SK-N-SH treated with all-trans-retinoic acid at 6 μM for 48 hours (cell line): ENCODE data around the gene CHST13.

Experiments
- ATAC-seq: fragments of 200-7000 bp; cut with Tn5 transposase; 3 replicates; pipeline ENCODE4 v1.9.1; 2020; ENCODE audit warnings: mild to moderate bottlenecking, moderate library complexity
- ARNTL ChIP-seq: fragments of 450-650 bp; formaldehyde crosslinking; IDR thresholded peaks from 2 replicates; pipeline ENCODE4 v1.5.0; 2020; ENCODE audit warnings: low read depth, mild to moderate bottlenecking, moderate library complexity, borderline replicate concordance
- BACH2 ChIP-seq: fragments of 250-450 bp; sonication (Bioruptor Pico); IDR thresholded peaks from 2 replicates; pipeline ENCODE4 v1.9.0; 2021; ENCODE audit warnings: mild to moderate bottlenecking, borderline replicate concordance
- CSDC2 ChIP-seq: fragments of 250-450 bp; sonication (Bioruptor Pico); IDR thresholded peaks from 2 replicates; pipeline ENCODE4 v1.5.0; 2020; ENCODE audit warnings: mild to moderate bottlenecking, moderate library complexity
- ESRRG ChIP-seq: fragments of 250-450 bp; sonication (Bioruptor Pico); IDR thresholded peaks from 2 replicates; pipeline ENCODE4 v1.6.1; 2021; ENCODE audit warnings: mild to moderate bottlenecking
- GLIS3 ChIP-seq: fragments of 250-450 bp; sonication (Bioruptor Pico); IDR thresholded peaks from 2 replicates; pipeline ENCODE4 v1.5.0; 2020; ENCODE audit warnings: mild to moderate bottlenecking, moderate library complexity
- ISL1 ChIP-seq: fragments of 250-450 bp; sonication (Bioruptor Pico); IDR thresholded peaks from 2 replicates; pipeline ENCODE4 v2.1.2; 2022; ENCODE audit warnings: mild to moderate bottlenecking, moderate library complexity
- OSR1 ChIP-seq: fragments of 250-450 bp; sonication (Bioruptor Pico); IDR thresholded peaks from 2 replicates; pipeline ENCODE4 v1.8.0; 2022; ENCODE audit warnings: moderate library complexity, mild to moderate bottlenecking, inconsistent platforms
- PPARA ChIP-seq: fragments of 250-450 bp; sonication (Bioruptor Pico); IDR thresholded peaks from 2 replicates; pipeline ENCODE4 v1.5.0; 2020; ENCODE audit warnings: mild to moderate bottlenecking, borderline replicate concordance
- SNAI2 ChIP-seq: fragments of 250-450 bp; sonication (Bioruptor Pico); IDR thresholded peaks from 2 replicates; pipeline ENCODE4 v1.5.0; 2020; ENCODE audit warnings: mild to moderate bottlenecking, moderate library complexity
- TOX ChIP-seq: fragments of 250-450 bp; sonication (Bioruptor Pico); IDR thresholded peaks from 2 replicates; pipeline ENCODE4 v1.8.0; 2021; ENCODE audit warnings: mild to moderate bottlenecking, moderate library complexity, borderline replicate concordance
- ZC3H10 ChIP-seq: fragments of 250-450 bp; sonication (Bioruptor Pico); IDR thresholded peaks from 2 replicates; pipeline ENCODE4 v1.5.1; 2021; ENCODE audit warnings: mild to moderate bottlenecking, moderate library complexity
- ZFP3 ChIP-seq: fragments of 250-450 bp; sonication (Bioruptor Pico); IDR thresholded peaks from 2 replicates; pipeline ENCODE4 v1.5.0; 2020; ENCODE audit warnings: mild to moderate bottlenecking, moderate library complexity
- ZFP30 ChIP-seq: fragments of 450-650 bp; formaldehyde crosslinking; IDR thresholded peaks from 2 replicates; pipeline ENCODE4 v1.5.0; 2022; ENCODE audit warnings: mild to moderate bottlenecking, moderate library complexity
- ZNF8 ChIP-seq: fragments of 450-650 bp; formaldehyde crosslinking; IDR thresholded peaks from 2 replicates; pipeline ENCODE4 v1.5.0; 2020; ENCODE audit warnings: mild to moderate bottlenecking, moderate library complexity
- TF ChIP-seq, protein P1 (sequence below): fragments of 250-450 bp; sonication (Bioruptor Pico); IDR thresholded peaks from 2 replicates; pipeline ENCODE4 v1.5.0; 2020; ENCODE audit warnings: mild to moderate bottlenecking, moderate library complexity
- TF ChIP-seq, protein P2 (sequence below): fragments of 250-450 bp; sonication (Bioruptor Pico); IDR thresholded peaks from 2 replicates; pipeline ENCODE4 v1.8.0; 2020; ENCODE audit warnings: mild to moderate bottlenecking, moderate library complexity, borderline replicate concordance
- TF ChIP-seq, protein P3 (sequence below): fragments of 250-450 bp; sonication (Bioruptor Pico); IDR thresholded peaks from 2 replicates; pipeline ENCODE4 v1.5.1; 2020; ENCODE audit warnings: low read depth, mild to moderate bottlenecking, moderate library complexity
- TF ChIP-seq, protein P4 (sequence below): fragments of 250-450 bp; sonication (Bioruptor Pico); IDR thresholded peaks from 2 replicates; pipeline ENCODE4 v1.8.0; 2021; ENCODE audit warnings: low read depth, mild to moderate bottlenecking, moderate library complexity, borderline replicate concordance

Gene CHST13

GRCh38 chr3:126523745-126524428 is at the start of gene CHST13:
CHST13 (plus strand) TSS chr3:126524155; CDS start chr3:126524333, 178 bp downstream.
- peak; percentile 72; the same call in 1 of the 2 replicates for TF ChIP-seq ZFP3 (CRISPR knock-in tag)
- TF ChIP-seq TOX (CRISPR knock-in tag) = no peak
- peak; percentile 88 for ATAC-seq

DNA sequence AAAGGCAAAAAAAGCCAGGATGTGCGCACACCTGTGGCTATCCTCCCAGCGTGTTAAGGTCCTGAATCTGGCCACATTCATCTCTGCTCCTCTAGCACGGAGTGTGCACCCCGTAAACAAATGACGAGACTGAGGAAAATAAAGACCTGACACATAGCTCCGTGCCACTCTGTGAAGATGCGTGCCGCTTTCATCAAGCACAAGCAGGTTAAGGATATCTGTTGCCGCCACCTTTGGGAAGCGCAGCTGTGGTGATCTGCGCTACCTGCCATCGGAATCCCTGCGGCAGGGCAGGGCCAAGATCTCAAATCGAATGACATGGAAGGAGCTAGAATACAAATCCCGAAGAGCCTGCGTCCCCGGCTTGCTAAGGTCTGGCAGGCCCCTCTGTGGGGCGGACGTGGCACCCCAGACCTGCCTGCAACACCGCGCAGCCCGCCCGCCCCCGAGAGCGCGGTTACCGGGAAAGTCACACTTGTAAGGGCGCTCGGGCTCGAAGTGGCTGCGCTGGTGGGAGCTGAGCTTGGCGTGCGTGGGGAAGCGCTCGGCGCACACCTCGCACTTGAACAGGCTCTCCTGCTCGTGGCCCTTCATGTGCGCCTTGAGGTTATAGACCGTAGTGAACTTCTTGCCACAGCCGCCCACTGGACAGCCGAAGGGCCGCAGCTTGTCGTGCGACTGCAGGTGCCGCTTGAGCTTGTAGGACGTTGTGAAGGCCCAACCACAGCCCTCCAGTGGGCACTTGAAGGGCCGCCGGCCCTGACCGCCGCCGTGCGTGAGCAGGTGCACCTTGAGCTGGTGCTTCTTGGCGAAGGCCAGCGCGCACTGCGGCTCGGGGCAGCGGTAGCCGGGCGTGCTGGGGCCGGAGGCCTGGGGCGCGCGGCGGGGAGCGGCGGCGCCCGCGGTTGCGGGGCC is 49.2 kb upstream of the CHST13 start:
- no peak for TF ChIP-seq ISL1 (CRISPR knock-in tag)
- TF ChIP-seq ZNF8 = no peak
- ATAC-seq = peak; percentile 22

GRCh38 chr3:126475413-126476114 is 48.4 kb upstream of the CHST13 start, which contains the start of gene ZXDC:
ZXDC (minus strand) TSS chr3:126475891; CDS start chr3:126475865, 26 bp downstream.
- TF ChIP-seq ARNTL = no peak
- no peak for TF ChIP-seq ESRRG (CRISPR knock-in tag)
- TF ChIP-seq ZC3H10 (CRISPR knock-in tag) = no peak
- no peak for TF ChIP-seq BACH2
- TF ChIP-seq PPARA (CRISPR knock-in tag) = no peak
- TF ChIP-seq SNAI2 (CRISPR knock-in tag) = no peak
- TF ChIP-seq, protein P1, sequence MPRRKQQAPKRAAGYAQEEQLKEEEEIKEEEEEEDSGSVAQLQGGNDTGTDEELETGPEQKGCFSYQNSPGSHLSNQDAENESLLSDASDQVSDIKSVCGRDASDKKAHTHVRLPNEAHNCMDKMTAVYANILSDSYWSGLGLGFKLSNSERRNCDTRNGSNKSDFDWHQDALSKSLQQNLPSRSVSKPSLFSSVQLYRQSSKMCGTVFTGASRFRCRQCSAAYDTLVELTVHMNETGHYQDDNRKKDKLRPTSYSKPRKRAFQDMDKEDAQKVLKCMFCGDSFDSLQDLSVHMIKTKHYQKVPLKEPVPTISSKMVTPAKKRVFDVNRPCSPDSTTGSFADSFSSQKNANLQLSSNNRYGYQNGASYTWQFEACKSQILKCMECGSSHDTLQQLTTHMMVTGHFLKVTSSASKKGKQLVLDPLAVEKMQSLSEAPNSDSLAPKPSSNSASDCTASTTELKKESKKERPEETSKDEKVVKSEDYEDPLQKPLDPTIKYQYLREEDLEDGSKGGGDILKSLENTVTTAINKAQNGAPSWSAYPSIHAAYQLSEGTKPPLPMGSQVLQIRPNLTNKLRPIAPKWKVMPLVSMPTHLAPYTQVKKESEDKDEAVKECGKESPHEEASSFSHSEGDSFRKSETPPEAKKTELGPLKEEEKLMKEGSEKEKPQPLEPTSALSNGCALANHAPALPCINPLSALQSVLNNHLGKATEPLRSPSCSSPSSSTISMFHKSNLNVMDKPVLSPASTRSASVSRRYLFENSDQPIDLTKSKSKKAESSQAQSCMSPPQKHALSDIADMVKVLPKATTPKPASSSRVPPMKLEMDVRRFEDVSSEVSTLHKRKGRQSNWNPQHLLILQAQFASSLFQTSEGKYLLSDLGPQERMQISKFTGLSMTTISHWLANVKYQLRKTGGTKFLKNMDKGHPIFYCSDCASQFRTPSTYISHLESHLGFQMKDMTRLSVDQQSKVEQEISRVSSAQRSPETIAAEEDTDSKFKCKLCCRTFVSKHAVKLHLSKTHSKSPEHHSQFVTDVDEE (CRISPR knock-in tag) = no peak
- TF ChIP-seq GLIS3 = no peak
- no peak for TF ChIP-seq ZFP30 (CRISPR knock-in tag)
- TF ChIP-seq OSR1 = no peak
- TF ChIP-seq, protein P2, sequence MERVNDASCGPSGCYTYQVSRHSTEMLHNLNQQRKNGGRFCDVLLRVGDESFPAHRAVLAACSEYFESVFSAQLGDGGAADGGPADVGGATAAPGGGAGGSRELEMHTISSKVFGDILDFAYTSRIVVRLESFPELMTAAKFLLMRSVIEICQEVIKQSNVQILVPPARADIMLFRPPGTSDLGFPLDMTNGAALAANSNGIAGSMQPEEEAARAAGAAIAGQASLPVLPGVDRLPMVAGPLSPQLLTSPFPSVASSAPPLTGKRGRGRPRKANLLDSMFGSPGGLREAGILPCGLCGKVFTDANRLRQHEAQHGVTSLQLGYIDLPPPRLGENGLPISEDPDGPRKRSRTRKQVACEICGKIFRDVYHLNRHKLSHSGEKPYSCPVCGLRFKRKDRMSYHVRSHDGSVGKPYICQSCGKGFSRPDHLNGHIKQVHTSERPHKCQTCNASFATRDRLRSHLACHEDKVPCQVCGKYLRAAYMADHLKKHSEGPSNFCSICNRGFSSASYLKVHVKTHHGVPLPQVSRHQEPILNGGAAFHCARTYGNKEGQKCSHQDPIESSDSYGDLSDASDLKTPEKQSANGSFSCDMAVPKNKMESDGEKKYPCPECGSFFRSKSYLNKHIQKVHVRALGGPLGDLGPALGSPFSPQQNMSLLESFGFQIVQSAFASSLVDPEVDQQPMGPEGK = no peak
- no peak for TF ChIP-seq ZFP3 (CRISPR knock-in tag)
- TF ChIP-seq, protein P3, sequence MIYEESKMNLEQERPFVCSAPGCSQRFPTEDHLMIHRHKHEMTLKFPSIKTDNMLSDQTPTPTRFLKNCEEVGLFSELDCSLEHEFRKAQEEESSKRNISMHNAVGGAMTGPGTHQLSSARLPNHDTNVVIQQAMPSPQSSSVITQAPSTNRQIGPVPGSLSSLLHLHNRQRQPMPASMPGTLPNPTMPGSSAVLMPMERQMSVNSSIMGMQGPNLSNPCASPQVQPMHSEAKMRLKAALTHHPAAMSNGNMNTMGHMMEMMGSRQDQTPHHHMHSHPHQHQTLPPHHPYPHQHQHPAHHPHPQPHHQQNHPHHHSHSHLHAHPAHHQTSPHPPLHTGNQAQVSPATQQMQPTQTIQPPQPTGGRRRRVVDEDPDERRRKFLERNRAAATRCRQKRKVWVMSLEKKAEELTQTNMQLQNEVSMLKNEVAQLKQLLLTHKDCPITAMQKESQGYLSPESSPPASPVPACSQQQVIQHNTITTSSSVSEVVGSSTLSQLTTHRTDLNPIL (CRISPR knock-in tag) = no peak
- TF ChIP-seq, all 23 proteins: peak for 0
- ATAC-seq = peak; percentile 93

DNA sequence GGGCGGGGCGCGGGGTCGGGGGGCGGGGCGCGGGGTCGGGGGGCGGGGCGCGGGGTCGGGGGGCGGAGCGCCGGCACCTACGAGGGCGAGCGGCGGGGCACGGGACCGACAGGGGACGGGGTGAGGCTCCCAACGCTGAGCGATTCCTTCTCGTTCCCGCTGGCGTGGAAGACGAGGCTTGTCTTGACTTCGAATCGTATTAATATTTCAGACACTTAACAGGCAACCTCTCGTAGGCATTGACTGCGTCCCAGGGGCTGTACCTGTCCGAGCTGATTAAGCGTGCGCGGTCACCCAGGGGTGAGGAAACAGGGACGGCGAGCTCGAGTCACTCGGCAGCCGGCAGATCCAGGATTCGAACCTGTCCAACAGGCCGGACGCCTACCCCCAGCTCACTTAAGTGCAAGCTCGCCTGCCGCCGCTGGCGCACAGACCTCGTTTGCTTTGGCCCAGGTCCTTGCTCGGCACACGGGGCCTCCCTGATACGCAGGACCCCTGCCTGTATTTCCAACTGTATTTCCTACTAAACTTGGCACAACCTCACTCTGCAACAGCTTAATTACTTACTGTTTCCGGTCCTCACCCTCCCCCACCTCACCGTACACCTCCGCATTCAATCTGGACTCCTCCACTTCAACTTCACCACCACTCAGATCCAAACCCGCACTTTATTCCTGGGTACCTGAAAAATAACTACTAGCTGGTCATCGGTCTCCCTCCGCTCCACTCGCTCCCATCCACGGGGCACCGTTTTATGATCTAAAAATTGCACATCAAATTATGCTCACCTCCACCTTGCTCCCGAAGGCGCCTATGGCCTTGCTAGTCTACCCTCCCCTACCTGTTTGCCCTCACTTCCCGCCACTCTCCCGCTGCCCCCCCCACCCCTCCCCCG is 47.5 kb upstream of the CHST13 start:
- peak; percentile 5 for ATAC-seq

More for the DNA sequence above, 47.5 kb upstream of the CHST13 start:
- TF ChIP-seq PPARA (CRISPR knock-in tag) (no peak), OSR1 (no peak), CSDC2 (CRISPR knock-in tag) (no peak), GLIS3 (no peak), ZFP3 (CRISPR knock-in tag) (no peak)
- TF ChIP-seq, protein P4, sequence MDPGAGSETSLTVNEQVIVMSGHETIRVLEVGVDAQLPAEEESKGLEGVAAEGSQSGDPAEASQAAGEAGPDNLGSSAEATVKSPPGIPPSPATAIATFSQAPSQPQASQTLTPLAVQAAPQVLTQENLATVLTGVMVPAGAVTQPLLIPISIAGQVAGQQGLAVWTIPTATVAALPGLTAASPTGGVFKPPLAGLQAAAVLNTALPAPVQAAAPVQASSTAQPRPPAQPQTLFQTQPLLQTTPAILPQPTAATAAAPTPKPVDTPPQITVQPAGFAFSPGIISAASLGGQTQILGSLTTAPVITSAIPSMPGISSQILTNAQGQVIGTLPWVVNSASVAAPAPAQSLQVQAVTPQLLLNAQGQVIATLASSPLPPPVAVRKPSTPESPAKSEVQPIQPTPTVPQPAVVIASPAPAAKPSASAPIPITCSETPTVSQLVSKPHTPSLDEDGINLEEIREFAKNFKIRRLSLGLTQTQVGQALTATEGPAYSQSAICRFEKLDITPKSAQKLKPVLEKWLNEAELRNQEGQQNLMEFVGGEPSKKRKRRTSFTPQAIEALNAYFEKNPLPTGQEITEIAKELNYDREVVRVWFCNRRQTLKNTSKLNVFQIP (CRISPR knock-in tag) = no peak
- TF ChIP-seq, all 23 proteins: peak for 0
